ENCODE data around the gene CDK16.

The CDK16 gene

DNA sequence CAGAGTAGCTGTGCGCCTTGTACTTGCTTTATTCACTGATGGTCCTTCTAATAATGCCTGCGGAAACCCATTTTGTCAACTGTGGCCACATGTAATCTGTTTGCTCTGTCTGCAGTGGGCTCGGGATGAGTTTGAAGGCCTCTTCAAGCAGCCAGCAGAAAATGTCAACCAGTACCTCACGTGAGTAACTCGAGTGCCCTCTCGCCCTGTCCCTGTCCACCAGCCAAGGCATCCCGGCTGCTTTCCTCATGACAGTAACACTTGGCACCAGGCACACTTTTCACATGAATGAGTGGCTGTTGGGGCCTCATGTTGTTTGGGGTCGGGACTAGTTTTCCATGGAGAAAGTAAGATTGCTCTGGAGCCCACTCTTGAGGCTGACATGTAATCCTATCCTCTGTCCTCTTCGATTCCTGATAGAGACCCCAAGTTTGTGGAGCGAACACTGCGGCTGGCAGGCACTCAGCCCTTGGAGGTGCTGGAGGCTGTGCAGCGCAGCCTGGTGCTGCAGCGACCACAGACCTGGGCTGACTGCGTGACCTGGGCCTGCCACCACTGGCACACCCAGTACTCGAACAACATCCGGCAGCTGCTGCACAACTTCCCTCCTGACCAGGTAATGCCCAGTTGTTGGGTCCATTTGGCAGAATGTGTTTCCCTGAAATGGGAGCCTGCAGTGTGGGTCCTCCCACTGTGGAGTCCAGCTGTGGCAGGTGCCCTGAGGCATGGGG is 8.8 kb upstream of the CDK16 start:
- DNase-seq: no peak

DNA sequence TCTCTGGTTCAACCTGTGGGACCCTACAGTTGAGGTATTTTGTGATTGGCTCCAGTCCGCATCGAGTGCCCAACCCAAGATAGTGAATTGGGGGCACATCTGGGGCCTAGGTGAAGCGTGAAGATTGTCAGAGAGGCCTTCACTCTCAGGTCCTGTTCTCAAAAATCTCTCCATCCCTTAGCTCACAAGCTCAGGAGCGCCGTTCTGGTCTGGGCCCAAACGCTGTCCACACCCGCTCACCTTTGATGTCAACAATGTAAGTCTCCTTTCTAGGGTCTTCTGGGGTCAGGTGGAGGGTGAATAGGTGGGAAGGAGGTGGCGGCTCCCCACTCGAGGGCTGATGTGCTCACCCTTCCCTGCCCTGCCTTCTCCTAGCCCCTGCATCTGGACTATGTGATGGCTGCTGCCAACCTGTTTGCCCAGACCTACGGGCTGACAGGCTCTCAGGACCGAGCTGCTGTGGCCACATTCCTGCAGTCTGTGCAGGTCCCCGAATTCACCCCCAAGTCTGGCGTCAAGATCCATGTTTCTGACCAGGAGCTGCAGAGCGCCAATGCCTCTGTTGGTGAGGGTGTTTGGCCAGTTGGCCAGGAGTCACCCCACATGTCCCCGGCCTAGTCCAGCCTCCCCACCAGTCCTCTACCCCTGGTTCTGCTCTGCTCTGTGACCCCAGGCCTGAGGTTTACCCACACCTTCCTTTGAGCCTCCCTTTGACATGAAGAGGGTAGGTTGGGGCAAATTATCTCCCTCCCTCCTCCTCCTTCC is 7.6 kb upstream of the CDK16 start:
- no peak for DNase-seq

DNA sequence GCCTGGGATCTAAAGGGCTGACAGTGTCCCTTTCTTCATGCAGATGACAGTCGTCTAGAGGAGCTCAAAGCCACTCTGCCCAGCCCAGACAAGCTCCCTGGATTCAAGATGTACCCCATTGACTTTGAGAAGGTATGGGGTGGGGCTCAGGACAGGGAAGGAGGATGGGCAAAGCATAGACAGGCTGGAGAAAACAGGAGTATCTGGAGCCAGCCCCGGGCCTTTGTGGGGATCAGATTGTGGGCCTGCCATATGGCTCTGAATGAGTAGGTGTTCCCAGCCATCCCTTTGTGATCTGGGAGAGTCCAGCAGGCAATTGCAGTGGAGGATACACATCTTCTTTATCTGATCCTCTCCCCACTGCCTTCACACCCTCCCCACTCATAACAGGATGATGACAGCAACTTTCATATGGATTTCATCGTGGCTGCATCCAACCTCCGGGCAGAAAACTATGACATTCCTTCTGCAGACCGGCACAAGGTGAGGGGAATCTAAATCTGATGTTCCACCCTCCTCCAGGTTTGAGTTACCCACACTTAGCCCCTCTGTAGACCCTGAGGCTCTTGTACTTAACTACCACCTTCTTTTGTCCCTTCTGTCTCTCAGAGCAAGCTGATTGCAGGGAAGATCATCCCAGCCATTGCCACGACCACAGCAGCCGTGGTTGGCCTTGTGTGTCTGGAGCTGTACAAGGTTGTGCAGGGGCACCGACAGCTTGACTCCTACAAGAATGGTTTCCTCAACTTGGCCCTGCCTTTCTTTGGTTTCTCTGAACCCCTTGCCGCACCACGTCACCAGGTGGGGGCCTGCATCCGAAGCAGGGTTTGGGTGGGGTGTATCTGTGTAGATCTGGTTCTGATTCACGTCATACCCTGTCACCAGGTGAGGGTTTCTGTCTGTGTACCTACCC is 5.8 kb upstream of the CDK16 start:
- no peak for DNase-seq

DNA sequence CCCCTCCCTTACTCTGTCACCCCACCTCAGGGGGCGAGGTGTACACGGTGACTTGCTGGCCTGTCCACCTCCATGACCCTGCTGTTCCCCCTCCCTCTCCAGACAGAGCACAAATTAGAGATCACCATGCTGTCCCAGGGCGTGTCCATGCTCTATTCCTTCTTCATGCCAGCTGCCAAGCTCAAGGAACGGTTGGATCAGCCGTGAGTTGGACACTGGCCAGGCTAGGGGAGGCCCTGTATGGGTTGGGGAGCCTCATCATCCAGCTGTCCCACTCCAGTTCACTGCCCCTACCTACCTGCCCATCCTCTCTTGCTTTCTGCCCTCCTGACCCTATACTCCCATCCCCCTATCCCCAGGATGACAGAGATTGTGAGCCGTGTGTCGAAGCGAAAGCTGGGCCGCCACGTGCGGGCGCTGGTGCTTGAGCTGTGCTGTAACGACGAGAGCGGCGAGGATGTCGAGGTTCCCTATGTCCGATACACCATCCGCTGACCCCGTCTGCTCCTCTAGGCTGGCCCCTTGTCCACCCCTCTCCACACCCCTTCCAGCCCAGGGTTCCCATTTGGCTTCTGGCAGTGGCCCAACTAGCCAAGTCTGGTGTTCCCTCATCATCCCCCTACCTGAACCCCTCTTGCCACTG is 3.9 kb upstream of the CDK16 start:
- DNase-seq: no peak

DNA sequence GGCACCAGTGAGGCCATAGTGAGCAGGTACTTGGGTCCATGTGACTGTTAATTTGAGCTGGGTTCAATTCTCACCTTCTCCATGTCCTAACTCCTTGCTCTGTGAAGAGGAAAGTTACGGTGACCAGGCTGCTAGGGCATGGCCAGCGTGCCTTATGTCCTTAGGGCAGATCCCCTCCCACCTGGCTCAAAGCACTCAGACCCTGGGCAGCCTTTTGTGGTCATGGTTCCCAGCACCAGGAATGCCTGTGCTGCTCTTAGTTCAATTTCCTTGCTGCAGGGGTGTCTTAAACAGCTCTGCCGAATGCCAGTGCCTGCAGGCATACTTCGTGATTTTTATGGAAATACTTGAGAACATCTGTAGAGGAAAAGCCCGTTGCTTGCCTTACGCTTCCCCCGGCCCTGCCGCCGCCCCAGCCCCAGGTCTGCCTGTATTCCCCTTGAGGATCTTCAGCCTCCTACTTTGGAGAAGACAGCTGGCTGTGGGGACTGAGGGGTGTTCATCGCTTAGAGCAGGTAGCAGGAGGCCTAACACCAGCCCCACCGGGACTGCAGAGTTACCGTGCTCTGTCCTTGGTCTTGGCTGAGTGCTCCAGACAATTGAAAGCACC is 3.1 kb upstream of the CDK16 start:
- DNase-seq: no peak

DNA sequence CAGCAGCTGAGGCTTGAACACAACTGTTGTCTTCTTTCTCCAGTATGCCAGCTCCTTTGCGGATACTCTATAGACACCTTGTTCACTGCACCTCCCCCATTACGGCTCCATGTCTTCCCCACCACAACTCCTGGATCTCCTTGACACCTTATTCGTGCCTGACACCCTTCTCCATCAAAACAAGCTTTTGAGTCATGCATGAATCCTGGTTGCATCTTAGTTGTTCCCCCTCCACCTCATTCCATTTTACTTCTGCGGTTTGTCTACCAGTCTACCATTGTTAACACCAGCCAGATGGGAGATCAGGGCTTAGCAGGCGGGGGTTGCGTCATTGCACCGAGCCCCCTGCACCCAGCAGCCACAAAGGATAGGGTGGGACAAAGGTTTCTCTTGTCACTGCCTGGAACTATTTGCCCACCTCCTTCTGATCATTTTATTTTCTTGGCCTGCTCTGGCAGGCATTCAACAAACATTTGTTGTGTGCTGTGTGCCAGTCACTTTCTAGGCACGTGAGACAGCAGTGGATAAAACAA is 2.0 kb upstream of the CDK16 start:
- no peak for DNase-seq

DNA sequence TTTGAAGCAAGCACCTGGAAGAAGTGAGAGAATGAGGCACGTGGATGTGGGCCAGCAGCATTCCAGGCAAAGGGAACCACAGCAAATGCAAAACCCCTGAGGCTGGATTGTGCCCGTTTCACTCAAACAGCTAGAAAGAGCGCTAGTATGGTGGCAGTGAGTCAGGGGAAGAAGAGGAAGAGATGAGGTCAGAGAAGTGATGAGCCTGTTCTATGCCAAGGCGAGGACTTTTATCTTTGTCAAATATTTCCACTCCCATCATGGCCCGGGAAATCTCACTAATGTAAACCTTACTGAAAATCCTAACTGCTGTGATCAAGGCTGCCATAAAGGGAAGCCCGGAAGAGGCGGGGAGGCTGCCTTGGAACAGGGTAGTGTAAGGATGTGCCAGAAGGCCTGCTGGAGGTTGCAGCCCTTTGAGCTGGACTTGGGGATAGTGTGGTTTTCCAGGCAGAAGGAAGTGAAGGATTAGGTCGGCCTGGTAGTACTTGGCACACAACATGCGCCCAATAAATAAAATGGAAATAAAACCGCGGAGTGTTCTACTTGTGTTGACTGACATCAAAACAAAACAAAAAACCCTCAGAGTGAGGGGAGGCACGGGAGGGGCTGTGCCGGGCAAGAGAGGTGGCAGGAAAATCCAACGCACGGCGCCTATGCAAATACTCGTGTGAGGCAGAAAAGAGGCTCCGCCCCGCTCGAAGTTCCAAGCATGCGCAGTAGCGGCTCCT is 1.2 kb upstream of the CDK16 start:
- peak; percentile 55 for DNase-seq

DNA sequence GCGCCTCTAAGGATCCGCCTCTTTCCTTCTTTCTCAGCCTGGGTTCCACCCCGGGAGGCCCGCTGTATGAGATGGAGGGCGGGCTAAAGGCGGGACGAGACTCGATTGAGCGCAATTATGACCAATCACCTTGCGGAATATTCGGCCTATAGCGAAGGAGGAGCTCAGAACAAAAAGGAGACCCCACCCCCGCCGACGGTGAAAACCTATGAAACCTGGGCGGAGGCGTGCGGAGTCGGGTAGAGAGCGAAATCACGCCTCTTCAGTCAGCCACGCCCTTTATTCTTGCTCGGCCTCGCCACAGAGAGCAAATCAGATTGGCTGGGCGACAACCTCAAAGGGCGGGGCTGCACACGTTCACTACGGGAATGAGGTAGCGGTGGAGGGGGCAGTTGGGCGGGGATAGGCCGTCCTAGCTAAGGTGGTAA is 615 bp upstream of the CDK16 start:
- DNase-seq: peak; percentile 99

DNA sequence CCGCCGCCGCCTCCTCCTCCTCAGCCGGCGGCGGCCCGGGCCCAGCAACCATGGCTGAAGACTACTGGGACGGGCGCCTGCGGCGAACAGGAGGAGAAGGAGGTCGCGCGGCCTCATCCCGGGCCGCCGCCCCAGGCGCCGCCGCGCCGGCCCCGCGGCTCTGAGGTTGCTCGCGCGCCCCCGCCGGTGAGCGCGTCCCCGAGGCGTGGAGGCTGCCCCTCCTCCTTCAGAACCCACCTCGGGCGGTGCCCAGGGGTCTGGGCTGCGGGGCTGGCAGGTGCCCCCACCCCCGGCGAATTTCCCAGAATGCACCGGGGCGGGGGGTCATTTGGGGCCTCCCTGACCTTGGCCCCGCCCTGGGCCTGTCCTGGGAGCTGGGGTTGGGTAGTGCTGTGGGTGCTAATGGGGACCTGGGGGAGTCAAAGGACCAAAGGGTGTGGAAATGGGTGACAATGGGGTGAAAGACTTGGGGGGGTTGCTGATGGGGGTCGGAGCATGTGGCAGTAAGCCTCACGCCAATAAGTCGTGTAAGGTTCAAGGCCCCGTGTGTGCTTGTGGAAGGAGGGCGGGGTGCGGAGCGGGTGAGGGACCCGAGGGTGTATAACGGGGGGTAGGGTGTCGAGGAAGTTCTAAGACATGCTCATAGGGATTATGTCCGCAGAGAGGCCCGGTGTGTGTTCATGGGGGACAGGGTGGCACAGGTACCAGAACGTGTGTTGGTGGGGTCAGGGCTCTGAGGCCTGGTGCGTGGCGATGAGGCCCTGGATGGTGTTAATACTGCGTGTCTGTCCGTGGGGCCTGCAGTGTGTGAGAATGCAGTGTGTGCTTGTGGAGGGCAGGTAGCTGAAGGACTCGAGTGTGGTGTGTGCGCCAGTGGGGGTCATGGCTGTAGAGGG is 687 bp downstream of the CDK16 start:
- DNase-seq: no peak

DNA sequence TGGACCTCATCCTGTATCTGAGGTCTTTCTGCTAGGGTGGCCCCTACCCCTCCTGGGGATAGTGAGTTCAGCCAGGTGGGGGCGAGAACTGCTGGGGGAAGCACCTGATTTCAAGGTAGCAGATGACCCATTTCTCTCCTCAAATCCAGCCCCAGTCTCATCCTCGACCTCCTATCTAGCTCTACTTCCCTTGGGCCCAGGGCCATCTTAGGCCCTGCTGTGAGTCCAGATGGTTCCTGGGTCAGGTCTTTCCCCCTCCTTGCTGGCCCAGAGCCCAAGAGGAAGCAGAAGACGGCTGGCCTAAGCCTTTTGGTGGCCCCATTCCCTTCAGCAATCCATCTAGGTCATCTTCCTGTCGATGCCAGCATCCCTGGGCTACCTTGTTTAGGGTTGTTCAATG is 3.3 kb downstream of the CDK16 start:
- no peak for DNase-seq

DNA sequence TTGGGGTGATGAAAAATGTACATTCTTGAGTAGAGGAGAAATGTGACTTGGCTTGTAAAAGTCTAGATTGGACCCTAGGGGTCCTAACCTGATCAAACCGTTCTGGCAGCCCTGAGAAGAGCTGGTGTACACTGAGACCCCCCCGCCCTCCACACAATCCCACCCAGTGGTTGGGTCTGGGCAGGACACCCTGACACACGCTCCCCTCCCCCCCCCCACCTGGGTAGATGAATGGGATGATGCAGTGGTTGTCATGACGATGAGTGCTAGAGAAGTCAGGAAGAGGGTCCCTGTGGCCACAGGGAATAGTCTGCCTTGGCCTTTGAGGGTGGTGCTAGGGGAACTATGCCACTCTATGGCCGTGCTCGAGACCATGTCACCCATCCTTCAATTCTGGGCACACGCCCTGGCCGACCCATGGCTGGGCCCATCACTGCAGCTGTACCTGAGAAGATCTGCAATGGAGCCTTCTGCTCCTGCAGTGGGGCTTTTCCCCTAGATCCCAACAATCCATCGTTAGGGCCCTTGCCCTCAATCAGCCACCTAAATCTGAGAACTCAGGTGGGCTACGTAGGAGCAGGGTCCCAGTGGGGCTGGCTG is 4.4 kb downstream of the CDK16 start:
- DNase-seq: no peak

DNA sequence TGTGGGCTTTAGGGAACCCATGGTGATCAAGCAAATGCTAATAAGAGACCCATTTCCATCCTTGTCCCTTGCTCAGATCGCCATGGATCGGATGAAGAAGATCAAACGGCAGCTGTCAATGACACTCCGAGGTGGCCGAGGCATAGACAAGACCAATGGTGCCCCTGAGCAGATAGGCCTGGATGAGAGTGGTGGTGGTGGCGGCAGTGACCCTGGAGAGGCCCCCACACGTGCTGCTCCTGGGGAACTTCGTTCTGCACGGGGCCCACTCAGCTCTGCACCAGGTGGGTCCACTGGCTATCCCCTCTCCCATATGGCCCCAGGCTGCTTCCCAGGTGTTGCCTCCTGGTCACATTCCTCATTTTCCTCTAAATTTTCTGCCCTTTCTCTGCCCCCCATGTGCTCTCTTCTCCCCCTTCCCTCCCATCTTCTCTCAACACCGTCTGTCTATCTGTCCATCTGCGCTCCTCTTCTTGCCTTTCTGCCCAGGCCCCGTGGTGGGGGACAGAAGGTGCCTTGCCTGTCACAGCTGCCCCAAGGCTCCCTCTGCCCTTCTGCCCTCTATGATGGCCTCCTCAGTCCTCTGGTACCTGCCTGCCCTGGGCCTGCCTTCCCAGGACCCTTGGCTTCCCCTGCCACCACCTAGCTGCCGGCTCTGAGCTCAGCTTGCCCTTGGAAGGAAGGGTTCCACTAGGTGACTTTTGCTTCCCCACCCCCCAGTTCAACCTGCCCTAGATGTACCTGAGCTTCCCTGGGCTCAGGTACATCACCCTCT is 5.2 kb downstream of the CDK16 start:
- no peak for DNase-seq

DNA sequence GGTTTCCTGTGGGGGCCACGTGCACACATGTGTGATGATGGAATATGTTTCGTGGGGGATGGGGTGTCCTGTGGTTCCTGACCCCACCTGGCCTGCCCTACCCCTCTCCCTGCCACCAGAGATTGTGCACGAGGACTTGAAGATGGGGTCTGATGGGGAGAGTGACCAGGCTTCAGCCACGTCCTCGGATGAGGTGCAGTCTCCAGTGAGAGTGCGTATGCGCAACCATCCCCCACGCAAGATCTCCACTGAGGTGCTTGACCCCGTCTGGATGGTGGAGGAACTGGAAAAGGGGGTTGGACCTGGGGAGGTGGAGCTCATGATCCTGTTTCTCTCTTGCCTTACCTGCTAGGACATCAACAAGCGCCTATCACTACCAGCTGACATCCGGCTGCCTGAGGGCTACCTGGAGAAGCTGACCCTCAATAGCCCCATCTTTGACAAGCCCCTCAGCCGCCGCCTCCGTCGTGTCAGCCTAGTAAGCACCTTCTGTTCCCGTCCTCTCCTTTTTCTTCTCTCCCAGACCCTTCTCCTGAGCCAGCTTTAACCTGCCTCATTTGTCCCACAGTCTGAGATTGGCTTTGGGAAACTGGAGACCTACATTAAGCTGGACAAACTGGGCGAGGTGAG is 5.9 kb downstream of the CDK16 start:
- DNase-seq: no peak

DNA sequence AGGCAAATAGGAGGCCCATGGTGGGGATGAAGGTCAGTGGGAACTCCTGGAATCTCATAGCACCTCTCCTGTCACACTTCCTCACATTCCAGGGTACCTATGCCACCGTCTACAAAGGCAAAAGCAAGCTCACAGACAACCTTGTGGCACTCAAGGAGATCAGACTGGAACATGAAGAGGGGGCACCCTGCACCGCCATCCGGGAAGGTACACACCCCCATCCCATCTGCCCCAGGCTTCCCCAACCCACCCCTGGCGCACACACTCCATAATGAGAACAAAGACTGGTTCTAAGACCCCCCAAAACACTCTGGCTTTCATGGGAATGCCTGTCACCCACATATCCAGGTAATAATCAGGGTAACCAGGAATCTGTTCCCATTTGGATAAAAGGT is 6.4 kb downstream of the CDK16 start:
- DNase-seq: no peak

DNA sequence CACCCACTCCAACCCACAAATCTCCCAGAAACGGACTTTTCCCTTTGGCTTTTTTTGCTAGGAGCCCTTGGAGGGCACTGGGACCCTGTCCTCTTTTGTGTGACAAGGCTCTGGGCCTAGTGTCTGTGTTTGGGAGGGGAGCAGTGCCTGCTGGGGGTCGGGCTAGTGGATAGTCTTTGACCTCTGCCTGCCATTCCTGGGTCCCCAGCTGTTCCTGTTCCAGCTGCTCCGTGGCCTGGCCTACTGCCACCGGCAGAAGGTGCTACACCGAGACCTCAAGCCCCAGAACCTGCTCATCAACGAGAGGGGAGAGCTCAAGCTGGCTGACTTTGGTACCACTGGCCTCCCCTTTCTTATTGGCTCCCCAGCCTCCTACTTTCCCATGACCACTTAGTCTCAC is 7.6 kb downstream of the CDK16 start:
- no peak for DNase-seq

DNA sequence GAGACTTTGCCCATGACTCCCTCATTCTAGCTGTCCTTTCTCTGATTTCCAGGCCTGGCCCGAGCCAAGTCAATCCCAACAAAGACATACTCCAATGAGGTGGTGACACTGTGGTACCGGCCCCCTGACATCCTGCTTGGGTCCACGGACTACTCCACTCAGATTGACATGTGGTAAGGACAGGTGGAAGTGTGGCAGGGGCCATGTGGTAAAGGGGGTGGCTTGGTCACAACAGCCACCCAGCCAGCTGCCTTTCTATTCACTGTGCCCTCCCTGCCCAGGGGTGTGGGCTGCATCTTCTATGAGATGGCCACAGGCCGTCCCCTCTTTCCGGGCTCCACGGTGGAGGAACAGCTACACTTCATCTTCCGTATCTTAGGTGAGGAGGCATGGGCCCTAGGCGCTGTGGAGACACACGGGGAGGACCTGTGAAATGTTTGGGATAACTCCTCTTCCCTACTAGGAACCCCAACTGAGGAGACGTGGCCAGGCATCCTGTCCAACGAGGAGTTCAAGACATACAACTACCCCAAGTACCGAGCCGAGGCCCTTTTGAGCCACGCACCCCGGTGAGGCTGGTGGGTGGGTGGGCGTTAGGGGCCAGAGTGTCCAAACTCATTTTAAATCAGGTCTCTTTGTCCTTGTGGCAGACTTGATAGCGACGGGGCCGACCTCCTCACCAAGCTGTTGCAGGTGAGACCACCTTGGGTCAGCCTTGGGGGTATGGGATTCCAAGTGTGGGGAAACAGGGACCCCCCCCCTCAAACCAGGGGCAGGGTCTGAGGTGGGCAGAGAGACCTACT is 8.3 kb downstream of the CDK16 start:
- DNase-seq: no peak

DNA sequence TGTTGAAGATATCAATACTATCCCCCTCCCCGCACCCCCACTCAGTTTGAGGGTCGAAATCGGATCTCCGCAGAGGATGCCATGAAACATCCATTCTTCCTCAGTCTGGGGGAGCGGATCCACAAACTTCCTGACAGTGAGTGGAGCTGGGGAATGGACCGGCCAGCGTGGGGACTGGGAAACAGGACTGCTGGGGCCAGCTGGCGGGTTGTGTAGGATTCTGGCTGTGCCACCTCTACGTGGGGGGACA is 8.8 kb downstream of the CDK16 start:
- no peak for DNase-seq
